Limb (tissue), 2 donors: ENCODE data around the gene SEZ6.

ENCODE experiments used
- DNase-seq, 2 donors: peaks; one replicate each; pipeline ENCODE4 v3.0.0-alpha.2; 2016; ENCODE audit errors: extremely low spot score in 2 of 2

Gene SEZ6

GRCh38 chr17:29002811-29003210 lies 3.0 kb downstream of the SEZ6 start:
- DNase-seq, result no peak

- no peak for DNase-seq
These were observed 4.9 kb downstream of the SEZ6 start for GRCh38 chr17:29000973-29001372.

DNA sequence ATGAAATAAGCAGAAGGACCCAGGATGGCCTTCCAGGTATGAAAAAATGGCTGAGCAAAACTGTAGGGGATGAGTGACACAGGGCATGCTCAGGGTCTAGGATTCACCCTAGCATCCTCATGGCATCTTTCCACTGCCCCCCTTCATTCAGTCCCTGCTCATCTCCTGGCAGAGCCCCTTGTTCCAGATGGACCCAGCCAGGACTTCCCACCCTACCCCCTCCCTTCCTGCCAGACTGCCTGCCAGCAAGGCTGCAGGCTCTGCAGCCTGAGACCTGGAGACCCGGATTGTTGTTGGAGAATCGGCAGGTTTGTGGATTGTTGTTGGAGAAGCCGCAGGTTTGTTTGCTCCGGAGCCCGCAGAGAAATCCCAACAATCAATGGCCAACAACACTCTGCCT lies 6.6 kb downstream of the SEZ6 start:
- no peak for DNase-seq

DNA sequence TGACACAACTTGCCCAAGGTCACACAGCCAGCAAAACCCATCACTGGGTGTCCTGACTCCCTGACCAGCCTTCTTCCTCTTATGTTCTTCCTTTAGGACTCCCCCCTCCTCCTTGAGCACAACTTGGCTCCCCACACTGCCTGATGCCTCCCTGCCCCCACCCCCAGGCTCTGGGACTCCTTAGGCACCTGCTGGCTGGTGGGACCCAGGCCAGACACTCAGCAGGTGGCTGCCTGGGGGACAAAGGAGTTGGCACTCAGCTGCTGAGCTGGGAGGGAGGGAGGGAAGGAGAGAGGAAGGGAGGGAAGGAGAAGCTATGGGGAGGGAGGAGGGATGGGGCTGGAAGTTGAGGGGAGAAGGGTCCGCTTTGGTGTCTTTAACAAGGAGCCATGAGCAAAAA lies 8.0 kb downstream of the SEZ6 start:
- DNase-seq, result peak in 1 of 2 donors; percentile 59

DNA sequence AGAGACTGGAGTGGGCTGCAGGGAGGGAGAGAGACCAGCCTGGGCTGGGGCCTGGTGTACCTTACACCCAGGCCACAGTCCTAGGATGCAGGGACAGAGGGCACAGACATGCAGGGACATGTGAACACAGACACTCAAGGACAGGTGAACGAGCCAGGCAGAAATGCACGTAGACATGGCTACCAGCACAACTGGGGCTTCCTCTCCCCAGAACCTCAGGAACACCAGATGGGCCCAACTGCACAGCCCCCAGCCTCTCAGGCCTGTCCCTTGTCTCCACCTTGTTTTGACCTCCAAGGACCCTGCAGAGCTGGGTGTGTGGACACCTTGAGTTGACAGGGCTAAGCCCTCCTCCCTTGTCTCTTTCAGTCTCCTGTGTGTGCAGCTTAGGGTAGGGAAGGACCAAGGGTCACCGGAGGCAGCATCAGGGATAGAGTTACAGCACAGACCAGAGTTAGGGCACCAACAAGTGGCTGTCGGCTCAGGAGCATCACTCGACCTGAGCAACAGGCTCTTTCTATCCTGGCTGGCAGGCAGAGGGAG lies 9.2 kb downstream of the SEZ6 start:
- no peak for DNase-seq

GRCh38 chr17:28993645-28994426 lies 12.0 kb downstream of the SEZ6 start:
- no peak for DNase-seq

- no peak for DNase-seq
These were observed 12.9 kb downstream of the SEZ6 start for GRCh38 chr17:28992625-28993600.

DNA sequence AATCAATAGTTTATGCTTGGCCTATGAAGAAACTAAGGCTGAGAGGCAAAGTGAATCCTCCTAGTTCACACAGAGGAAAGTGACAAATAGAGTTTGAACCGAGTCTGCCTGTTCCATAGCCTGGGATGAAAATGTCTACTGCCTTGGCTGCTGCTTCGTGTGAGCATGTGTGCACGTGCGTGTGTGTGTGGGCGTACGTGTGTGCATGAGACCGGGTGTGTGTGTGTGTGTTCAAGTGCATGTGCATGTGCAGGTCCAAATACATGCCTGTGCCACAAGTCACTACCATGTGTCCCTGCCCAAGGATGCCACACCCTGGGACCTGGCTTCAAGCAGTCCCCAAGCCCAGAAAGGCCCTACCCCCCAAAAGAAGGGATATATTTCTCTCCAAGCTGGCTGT lies 13.6 kb downstream of the SEZ6 start:
- no peak for DNase-seq

GRCh38 chr17:28991779-28992178 lies 14.1 kb downstream of the SEZ6 start:
- no peak for DNase-seq

GRCh38 chr17:28989028-28989427 lies 16.8 kb downstream of the SEZ6 start:
- no peak for DNase-seq

- no peak for DNase-seq
These were observed 17.4 kb downstream of the SEZ6 start for GRCh38 chr17:28988475-28988874.

DNA sequence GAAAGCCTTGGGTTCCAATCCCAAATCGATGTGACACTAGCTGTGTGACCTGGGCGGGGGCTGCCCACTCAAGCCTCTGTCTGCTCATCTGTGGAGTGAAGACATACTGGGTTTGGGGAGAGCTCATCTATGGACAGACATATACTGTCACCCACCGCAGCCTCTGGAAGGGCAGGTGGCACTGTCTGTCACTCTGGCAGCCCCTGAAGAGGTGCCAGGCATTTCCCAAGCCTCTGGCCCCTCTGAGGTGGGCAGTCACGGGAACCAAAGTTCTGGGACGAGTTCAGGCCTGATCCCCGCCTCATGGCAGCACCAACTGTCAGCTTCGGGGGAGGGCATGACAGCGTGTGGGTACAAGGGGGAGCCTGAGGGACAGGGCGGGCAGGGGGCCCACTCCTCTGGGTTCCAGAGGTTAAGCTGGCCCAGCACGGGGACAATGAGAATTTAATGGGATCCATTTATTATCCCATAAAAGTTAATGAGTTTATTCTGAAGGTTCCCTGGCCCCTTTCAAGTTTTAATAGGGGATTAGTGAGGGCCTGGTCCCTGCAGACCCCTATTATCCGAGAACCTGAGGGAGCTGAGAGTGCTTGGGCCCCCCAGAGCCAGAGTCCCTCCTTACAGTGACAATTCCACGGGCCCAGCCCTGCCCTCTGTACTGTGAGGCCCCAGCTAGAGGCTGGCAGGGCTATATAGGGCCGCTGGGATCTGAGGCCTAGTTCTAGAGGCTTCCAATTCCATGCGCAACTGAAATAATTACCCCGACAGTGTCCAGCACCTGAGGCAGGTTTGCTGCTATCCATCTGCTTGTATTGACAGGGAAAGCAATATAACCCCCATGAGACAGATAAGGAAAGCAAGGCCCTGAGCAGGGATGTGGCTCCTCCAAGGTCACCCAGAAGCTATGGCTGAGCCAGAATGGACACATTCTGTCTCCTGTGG lies 18.8 kb downstream of the SEZ6 start:
- DNase-seq, result no peak

GRCh38 chr17:28985950-28986713 lies 19.7 kb downstream of the SEZ6 start:
- peak in 1 of 2 donors; percentile 61 for DNase-seq

GRCh38 chr17:28983286-28984230 lies 22.3 kb downstream of the SEZ6 start:
- DNase-seq, result no peak

- no peak for DNase-seq
These were observed 23.6 kb downstream of the SEZ6 start for GRCh38 chr17:28982131-28982793.

GRCh38 chr17:28978356-28978964 lies 27.4 kb downstream of the SEZ6 start:
- DNase-seq, result no peak

- DNase-seq, result no peak
These were observed 28.0 kb downstream of the SEZ6 start for GRCh38 chr17:28977659-28978355.

DNA sequence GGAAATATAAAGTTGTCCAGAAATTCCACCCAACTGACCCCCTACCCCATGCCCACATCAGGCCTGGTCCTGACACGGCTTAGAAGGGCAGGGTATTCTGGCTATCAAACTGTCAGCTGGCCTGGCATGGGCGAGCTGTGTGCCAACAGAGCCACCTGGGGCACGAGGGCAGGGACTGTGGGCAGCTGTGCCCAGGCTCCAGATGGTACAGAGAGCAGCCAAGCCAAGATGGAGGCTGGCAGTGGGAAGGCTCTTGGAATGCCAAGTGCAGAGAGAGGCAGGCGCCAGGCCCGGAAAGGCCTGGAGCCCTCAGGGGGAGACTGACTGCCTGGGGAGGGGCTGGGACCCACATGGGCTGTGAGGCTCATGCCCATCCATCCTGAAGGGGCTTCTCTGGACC lies 30.2 kb downstream of the SEZ6 start:
- no peak for DNase-seq
